MM.1S (cell line): ENCODE measurements around the gene LYZL1.

ENCODE experiments used
- EZH2 ChIP-seq: fragments of 300-600 bp; sonication (generic); optimal IDR thresholded peaks from 2 replicates; pipeline ENCODE3; 2017; ENCODE audit warnings: low read depth, mild to moderate bottlenecking, antibody characterized with exemption, low read length, mixed read lengths
- EZH2phosphoT487 ChIP-seq: fragments of 300-600 bp; sonication (generic); IDR thresholded peaks from 2 replicates; pipeline ENCODE4 v1.6.1; 2018; ENCODE audit warnings: antibody characterized with exemption, low read length
- TF ChIP-seq, protein P1 (sequence below): fragments of 300-600 bp; sonication (generic); IDR thresholded peaks from 2 replicates; pipeline ENCODE4 v1.5.1; 2016; ENCODE audit warnings: antibody characterized with exemption, low read length, mixed read lengths

DNA sequence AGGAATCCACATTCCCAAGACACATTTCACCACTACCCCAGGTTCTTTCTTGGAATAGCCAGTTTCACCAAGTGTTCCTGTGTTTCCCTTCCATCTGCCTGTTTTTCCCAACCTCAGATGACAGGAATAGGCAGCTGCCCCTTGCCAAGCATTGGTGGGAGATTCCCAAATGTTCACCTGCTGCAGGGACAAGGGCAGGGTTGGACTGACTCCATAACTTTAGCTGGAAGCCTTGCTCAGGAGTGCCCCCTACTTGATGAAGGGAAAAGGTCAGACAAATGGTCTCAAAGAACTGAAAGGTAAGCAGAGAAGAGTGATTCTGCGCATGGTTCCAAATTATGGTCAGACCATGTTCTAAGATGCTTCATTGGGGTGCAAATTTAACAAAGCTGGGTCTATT, 45.1 kb upstream of the LYZL1 start:
- TF ChIP-seq EZH2 = no peak
- TF ChIP-seq, protein P1, sequence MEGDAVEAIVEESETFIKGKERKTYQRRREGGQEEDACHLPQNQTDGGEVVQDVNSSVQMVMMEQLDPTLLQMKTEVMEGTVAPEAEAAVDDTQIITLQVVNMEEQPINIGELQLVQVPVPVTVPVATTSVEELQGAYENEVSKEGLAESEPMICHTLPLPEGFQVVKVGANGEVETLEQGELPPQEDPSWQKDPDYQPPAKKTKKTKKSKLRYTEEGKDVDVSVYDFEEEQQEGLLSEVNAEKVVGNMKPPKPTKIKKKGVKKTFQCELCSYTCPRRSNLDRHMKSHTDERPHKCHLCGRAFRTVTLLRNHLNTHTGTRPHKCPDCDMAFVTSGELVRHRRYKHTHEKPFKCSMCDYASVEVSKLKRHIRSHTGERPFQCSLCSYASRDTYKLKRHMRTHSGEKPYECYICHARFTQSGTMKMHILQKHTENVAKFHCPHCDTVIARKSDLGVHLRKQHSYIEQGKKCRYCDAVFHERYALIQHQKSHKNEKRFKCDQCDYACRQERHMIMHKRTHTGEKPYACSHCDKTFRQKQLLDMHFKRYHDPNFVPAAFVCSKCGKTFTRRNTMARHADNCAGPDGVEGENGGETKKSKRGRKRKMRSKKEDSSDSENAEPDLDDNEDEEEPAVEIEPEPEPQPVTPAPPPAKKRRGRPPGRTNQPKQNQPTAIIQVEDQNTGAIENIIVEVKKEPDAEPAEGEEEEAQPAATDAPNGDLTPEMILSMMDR = no peak
- TF ChIP-seq EZH2phosphoT487 = no peak
